Measurements from ENCODE around the gene EZH2. TPM values are rescaled to one million over a fixed set of nuclear protein-coding genes. Genes with fewer than 3 reads are reported as not detected.
A peak's percentile ranks its signal among the peaks of the same experiment; 100 is the strongest.

The EZH2 gene
- total and polyA plus RNA-seq, 5 donors from 2014 or later: 7.5 to 78.6 (median 11.7) TPM

DNA sequence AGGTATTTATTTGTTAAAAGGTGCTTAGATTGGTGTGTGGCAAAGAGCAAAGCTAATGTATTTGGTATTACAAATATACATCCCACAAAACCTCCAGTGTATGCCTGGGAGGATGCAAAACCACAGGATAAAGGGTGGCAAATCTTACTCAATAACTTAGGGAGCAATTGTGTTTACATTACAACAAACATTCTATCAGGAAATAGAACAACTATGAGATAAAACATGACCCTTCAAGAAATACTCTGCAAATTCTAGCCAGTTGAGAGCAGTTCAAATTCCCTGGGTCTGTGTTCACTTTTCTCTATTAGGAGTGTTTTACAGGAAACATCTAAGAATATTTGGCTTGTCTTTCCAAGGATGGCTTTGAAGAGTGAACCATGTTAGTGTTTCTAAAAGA, 120.5 kb downstream of the EZH2 start:
- no peak for DNase-seq
- Histone ChIP-seq H3K9me3 (ENCODE audit: control insufficient read depth in 2 of 2, low read length in 2 of 2) (no peaks in the 10 kb centered on the region), H3K4me3 (ENCODE audit: low read depth, low read length) (no peak overlapping the region), H3K36me3 (ENCODE audit: control insufficient read depth, insufficient read depth, low read length) (peaks cover 71% of the 10 kb centered on the region), H3K27me3 (ENCODE audit: control insufficient read depth, insufficient read depth, low read length) (no peaks in the 10 kb centered on the region), H3K27ac (ENCODE audit: insufficient read depth, low read length, poor library complexity, severe bottlenecking) (no peak overlapping the region), H3K4me1 (ENCODE audit: control insufficient read depth, insufficient read depth, low read length, poor library complexity, severe bottlenecking) (no peaks in the 10 kb centered on the region)
- H3K27me3 Mint-ChIP-seq: no peaks in the 10 kb centered on the region
- peaks cover 33% of the 10 kb centered on the region for H3K36me3 Mint-ChIP-seq
- no peaks in the 10 kb centered on the region for H3K9me3 Mint-ChIP-seq
- ATAC-seq (ENCODE audit: low read depth in 2 of 2): no peak
- H3K4me3 Mint-ChIP-seq: peak overlapping the region in 1 of 4 donors; percentile 61
- peaks cover 0 to 5% (median 2%) of the 10 kb centered on the region in 4 donors for H3K4me1 Mint-ChIP-seq
- peak overlapping the region in 1 of 3 donors; percentile 48 for H3K27ac Mint-ChIP-seq

DNA sequence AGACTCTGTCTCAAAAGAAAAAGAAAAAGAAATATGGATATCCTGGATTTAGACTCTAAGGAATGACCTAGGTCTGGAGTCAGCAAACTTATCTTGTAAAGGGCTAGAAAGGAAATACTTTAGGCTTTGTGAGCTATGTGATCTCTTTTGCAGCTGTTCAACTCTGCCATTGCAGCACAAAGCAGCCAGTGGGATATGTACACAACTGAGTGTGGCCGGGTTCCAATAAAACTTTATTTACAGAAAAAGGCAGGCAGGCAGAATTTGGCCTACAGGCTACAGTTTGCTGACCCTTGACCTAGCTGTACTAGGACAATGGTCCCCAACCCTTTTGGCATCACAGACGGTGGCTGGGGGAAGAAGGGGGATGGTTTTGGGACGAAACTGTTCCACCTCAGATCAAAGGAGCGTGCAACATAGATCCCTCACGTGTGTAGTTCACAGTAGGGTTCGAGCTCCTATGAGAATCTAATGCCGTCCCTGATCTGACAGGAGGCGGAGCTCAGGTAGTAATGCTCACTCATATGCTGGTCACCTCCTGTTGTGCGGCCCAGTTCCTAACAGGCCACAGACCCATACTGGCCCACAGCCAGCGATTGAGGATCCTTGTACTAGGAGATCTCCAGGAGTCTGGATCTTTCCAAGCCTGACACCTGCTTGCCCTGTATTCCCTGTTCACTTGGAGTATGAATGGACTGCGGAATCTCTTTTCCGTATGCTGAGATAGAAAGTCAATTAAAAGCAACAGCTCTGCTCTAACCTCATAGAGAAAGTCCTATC, 122.4 kb downstream of the EZH2 start:
- Mint-ChIP-seq H3K4me3 (no peak overlapping the region), H3K36me3 (peaks cover 29% of the 10 kb centered on the region), H3K27me3 (no peaks in the 10 kb centered on the region), H3K4me1 (peaks cover 0 to 5% (median 2%) of the 10 kb centered on the region in 4 donors), H3K9me3 (no peaks in the 10 kb centered on the region), H3K27ac (peak overlapping the region in 2 of 3 donors; percentile 14 to 59)
- H3K27me3 ChIP-seq (ENCODE audit: control insufficient read depth, insufficient read depth, low read length): no peaks in the 10 kb centered on the region
- no peaks in the 10 kb centered on the region for H3K4me1 ChIP-seq (ENCODE audit: control insufficient read depth, insufficient read depth, low read length, poor library complexity, severe bottlenecking)
- peaks cover 69% of the 10 kb centered on the region for H3K36me3 ChIP-seq (ENCODE audit: control insufficient read depth, insufficient read depth, low read length)
- H3K4me3 ChIP-seq (ENCODE audit: low read depth, low read length): no peak overlapping the region
- DNase-seq (no peak), ATAC-seq (ENCODE audit: low read depth in 2 of 2) (no peak)
- no peak overlapping the region for H3K27ac ChIP-seq (ENCODE audit: insufficient read depth, low read length, poor library complexity, severe bottlenecking)
- H3K9me3 ChIP-seq (ENCODE audit: control insufficient read depth in 2 of 2, low read length in 2 of 2): no peaks in the 10 kb centered on the region

Other genes starting within 250 kb of the EZH2 start
- 41.4 TPM for gene CUL1, start 185.4 kb downstream of the EZH2 start, total RNA-seq
- gene CUL1, start 185.4 kb downstream of the EZH2 start, polyA plus RNA-seq: 10 to 100 TPM; 44.5 to 56.9 (median 48.0) TPM
- 33.4 TPM for gene PDIA4, start 144.2 kb upstream of the EZH2 start, total RNA-seq
- gene PDIA4, start 144.2 kb upstream of the EZH2 start, polyA plus RNA-seq: 10 to 100 TPM; 66.8 to 78.3 (median 72.6) TPM
- gene ZNF786, start 206.4 kb upstream of the EZH2 start, total RNA-seq: 6.3 TPM
- gene ZNF786, start 206.4 kb upstream of the EZH2 start, polyA plus RNA-seq: 1 to 10 TPM; 1.5 to 9.9 (median 6.0) TPM
- gene ZNF425, start 242.0 kb upstream of the EZH2 start, total RNA-seq: 0.35 TPM
- gene ZNF425, start 242.0 kb upstream of the EZH2 start, polyA plus RNA-seq: 1 to 10 TPM in 2 of 4 donors, under 1 TPM in 2; 0.64 to 1.4 (median 0.91) TPM